ENCODE data around the gene DZIP1. TPM values are rescaled to one million over a fixed set of nuclear protein-coding genes. Genes with fewer than 3 reads are reported as not detected.

DZIP1 gene
- polyA plus RNA-seq, 1 donor (not counting 4 experiments of a cell fraction or from before 2014, with no cell fraction given), result 1.4 TPM

GRCh38 chr13:95643936-95644598, 439 bp downstream of the DZIP1 start:
- dilution Hi-C loops (cut with MboI; ENCODE audit: extremely low pct_ligation_motif_present, low sequenced_read_pairs), result no loop called here
- H4K20me1 ChIP-seq (ENCODE audit: control insufficient read depth, extremely low read depth, insufficient read depth, low read length), result no peaks in the 10 kb centered on the region
- no peak for FAIRE-seq
- no peaks in the 10 kb centered on the region for H3K9me1 ChIP-seq (ENCODE audit: control insufficient read depth, extremely low read depth, insufficient read depth, low read length)
- peaks cover 4% of the 10 kb centered on the region for H3K4me1 ChIP-seq (ENCODE audit: control insufficient read depth, extremely low read depth, insufficient read depth, low read length)
- H3K79me2 ChIP-seq (ENCODE audit: control insufficient read depth, insufficient read depth, low read length), result no peaks in the 10 kb centered on the region
- no peak for TF ChIP-seq CTCF (optimal IDR thresholded peaks at IDR 0.05 in 1 of 3, IDR thresholded peaks at IDR 0.05 in 1 of 3, conservative IDR thresholded peaks at IDR 0.05 in 1 of 3; ENCODE audit: extremely low read depth in 1 of 3, insufficient read depth in 2 of 3, low read length in 3 of 3)
- TF ChIP-seq EZH2 (IDR thresholded peaks at IDR 0.05; ENCODE audit: low read length), result no peak
- H3K27me3 ChIP-seq (ENCODE audit: control insufficient read depth, extremely low read depth, insufficient read depth, low read length), result peaks cover 21% of the 10 kb centered on the region
- peak overlapping the region; percentile 34 to 52 (median 51) for H3K4me3 ChIP-seq (ENCODE audit: control insufficient read depth in 2 of 3, extremely low read depth in 1 of 3, insufficient read depth in 2 of 3, low read depth in 1 of 3, low read length in 3 of 3)
- DNase-seq (ENCODE audit: low read depth, low spot score), result no peak
- peak overlapping the region; percentile 51 for H2AFZ ChIP-seq (ENCODE audit: control insufficient read depth, low read length)
- H3K9me3 ChIP-seq (ENCODE audit: control insufficient read depth, low read depth, low read length), result no peaks in the 10 kb centered on the region
- no peak overlapping the region for H3K9ac ChIP-seq (ENCODE audit: control insufficient read depth, extremely low read depth, insufficient read depth, low read length)
- no peaks in the 10 kb centered on the region for H3K36me3 ChIP-seq (ENCODE audit: control insufficient read depth in 2 of 2, extremely low read depth in 1 of 2, insufficient read depth in 2 of 2, low read length in 2 of 2)
- H3K4me2 ChIP-seq (ENCODE audit: control insufficient read depth, extremely low read depth, insufficient read depth, low read depth, low read length), result peak overlapping the region; percentile 61
- H3K27ac ChIP-seq (ENCODE audit: control insufficient read depth, insufficient read depth, low read length), result no peak overlapping the region

- H3K9me1 ChIP-seq (ENCODE audit: control insufficient read depth, extremely low read depth, insufficient read depth, low read length), result no peaks in the 10 kb centered on the region
- no peaks in the 10 kb centered on the region for H4K20me1 ChIP-seq (ENCODE audit: control insufficient read depth, extremely low read depth, insufficient read depth, low read length)
- H3K27me3 ChIP-seq (ENCODE audit: control insufficient read depth, extremely low read depth, insufficient read depth, low read length), result peaks cover 21% of the 10 kb centered on the region
- H3K9me3 ChIP-seq (ENCODE audit: control insufficient read depth, low read depth, low read length), result no peaks in the 10 kb centered on the region
- H3K4me1 ChIP-seq (ENCODE audit: control insufficient read depth, extremely low read depth, insufficient read depth, low read length), result peaks cover 4% of the 10 kb centered on the region
- peak overlapping the region; percentile 34 to 52 (median 51) for H3K4me3 ChIP-seq (ENCODE audit: control insufficient read depth in 2 of 3, extremely low read depth in 1 of 3, insufficient read depth in 2 of 3, low read depth in 1 of 3, low read length in 3 of 3)
- dilution Hi-C loops (cut with MboI; ENCODE audit: extremely low pct_ligation_motif_present, low sequenced_read_pairs), result no loop called here
- peak overlapping the region; percentile 61 for H3K4me2 ChIP-seq (ENCODE audit: control insufficient read depth, extremely low read depth, insufficient read depth, low read depth, low read length)
- DNase-seq (ENCODE audit: low read depth, low spot score), result no peak
- H2AFZ ChIP-seq (ENCODE audit: control insufficient read depth, low read length), result peak overlapping the region; percentile 51
- H3K36me3 ChIP-seq (ENCODE audit: control insufficient read depth in 2 of 2, extremely low read depth in 1 of 2, insufficient read depth in 2 of 2, low read length in 2 of 2), result no peaks in the 10 kb centered on the region
- no peak overlapping the region for H3K27ac ChIP-seq (ENCODE audit: control insufficient read depth, insufficient read depth, low read length)
- H3K9ac ChIP-seq (ENCODE audit: control insufficient read depth, extremely low read depth, insufficient read depth, low read length), result no peak overlapping the region
- no peaks in the 10 kb centered on the region for H3K79me2 ChIP-seq (ENCODE audit: control insufficient read depth, insufficient read depth, low read length)
- TF ChIP-seq CTCF (optimal IDR thresholded peaks at IDR 0.05 in 1 of 3, IDR thresholded peaks at IDR 0.05 in 1 of 3, conservative IDR thresholded peaks at IDR 0.05 in 1 of 3; ENCODE audit: extremely low read depth in 1 of 3, insufficient read depth in 2 of 3, low read length in 3 of 3) (no peak), EZH2 (IDR thresholded peaks at IDR 0.05; ENCODE audit: low read length) (peak; percentile 28)
- no peak for FAIRE-seq
These were observed 953 bp downstream of the DZIP1 start for GRCh38 chr13:95643571-95643935.
